Measurements from ENCODE around the gene ABLIM2. TPM values are rescaled to one million over a fixed set of nuclear protein-coding genes. Genes with fewer than 3 reads are reported as not detected.
A peak's percentile ranks its signal among the peaks of the same experiment; 100 is the strongest.

ABLIM2 gene
- total and polyA plus RNA-seq, 2 of the 4 experiments (the other 2 are of a cell fraction), result under 0.01 to 0.10 TPM

- Histone ChIP-seq H3K4me2 (ENCODE audit: low read depth, low read length) (no peak overlapping the region), H3K4me3 (ENCODE audit: insufficient read depth, low read depth, low read length) (no peak overlapping the region), H3K27me3 (ENCODE audit: control insufficient read depth, insufficient read depth, low read length) (no peaks in the 10 kb centered on the region), H4K91ac (ENCODE audit: insufficient read depth, low read depth, low read length) (peak overlapping the region; percentile 29; the same call in 1 of the 2 replicates), H3K4me1 (ENCODE audit: control insufficient read depth, insufficient read depth, low read length) (peaks cover 18% of the 10 kb centered on the region), H4K5ac (ENCODE audit: low read depth, low read length) (no peak overlapping the region), H3K27ac (ENCODE audit: insufficient read depth, low read length) (no peak overlapping the region), H3K9ac (ENCODE audit: low read depth, low read length) (no peak overlapping the region), H3K14ac (replicated peaks; ENCODE audit: low read depth, low read length) (no peak overlapping the region), H3K4ac (ENCODE audit: low read depth, low read length) (no peak overlapping the region), H3K18ac (ENCODE audit: low read depth, low read length) (no peak overlapping the region), H2BK15ac (ENCODE audit: low read depth, low read length) (no peak overlapping the region; the same call in 2 of the 3 replicates), H2AK9ac (replicated peaks; ENCODE audit: low read depth, low read length, poor library complexity) (peak overlapping the region; percentile 20), H3K9me1 (ENCODE audit: insufficient read depth, low read length) (no peaks in the 10 kb centered on the region), H3K79me1 (ENCODE audit: low read depth in 1 of 2, low read length in 2 of 2) (peaks cover 3 to 14% of the 10 kb centered on the region in 2 experiments; a peak in 1 of 4 replicates), H3K56ac (ENCODE audit: extremely low read depth, insufficient read depth, low read length) (no peak overlapping the region), H3K23ac (ENCODE audit: low read depth, low read length) (no peak overlapping the region), H2AK5ac (ENCODE audit: low read depth, low read length) (peak overlapping the region; percentile 66), H3K36me3 (ENCODE audit: control insufficient read depth, insufficient read depth, low read length) (no peaks in the 10 kb centered on the region), H2BK20ac (ENCODE audit: low read depth, low read length) (no peak overlapping the region), H2BK120ac (ENCODE audit: low read depth, low read length) (peak overlapping the region; percentile 9), H2AFZ (replicated peaks; ENCODE audit: low read length, poor library complexity) (no peak overlapping the region), H4K8ac (ENCODE audit: low read depth in 2 of 2, low read length in 2 of 2) (no peak overlapping the region), H4K20me1 (ENCODE audit: insufficient read depth, low read length) (no peaks in the 10 kb centered on the region), H2BK5ac (ENCODE audit: low read depth, low read length, poor library complexity, severe bottlenecking) (no peak overlapping the region), H3K9me3 (ENCODE audit: control insufficient read depth, insufficient read depth, low read length) (no peaks in the 10 kb centered on the region)
- in situ Hi-C loops (cut with MboI; ENCODE audit: low sequenced_read_pairs), result loop anchor here (10.0 kb wide), 1 partner anchor 220 kb away; no protein-coding TSS in a partner anchor
- ChIA-PET POLR2A (ENCODE audit: unreplicated experiment) (interaction anchor here (0.6 kb wide), 1 partner anchor 690 kb away, joined by 3 read pairs; no protein-coding TSS in a partner anchor), CTCF (no interaction called here)
- BruUV-seq (replicated peaks), result no TSS peak
- 95% methylated on average over 20 of the region's 31 CpGs; no CpG with 5 or more reads in 1 of the 2 experiments for WGBS, 2 experiments (ENCODE audit: extremely low coverage in 2 of 2, insufficient read length in 1 of 2)
- DNase-seq (no peak), ATAC-seq (ENCODE audit: low read depth) (no peak)
- dilution Hi-C loops (cut with HindIII; ENCODE audit: low sequenced_read_pairs, unreplicated experiment), result no loop called here
- intact Hi-C loops (cut with micrococcal nuclease), result loop anchor here (10.0 kb wide), 1 partner anchor 790 kb away; the partner anchor contains the start of gene SORCS2
- TF ChIP-seq SMC3 (IDR thresholded peaks at IDR 0.05; ENCODE audit: low read depth, low read length), result no peak
- TF ChIP-seq CEBPB (IDR thresholded peaks at IDR 0.05; ENCODE audit: low read depth, low read length), result no peak
- no peak for TF ChIP-seq CHD1 (IDR thresholded peaks at IDR 0.05; ENCODE audit: low read depth, low read length)
- TF ChIP-seq FOS (IDR thresholded peaks at IDR 0.05; ENCODE audit: low read depth, low read length), result no peak
- no peak for TF ChIP-seq NFE2L2 (IDR thresholded peaks at IDR 0.05; ENCODE audit: low read depth, low read length)
- no peak for TF ChIP-seq MXI1 (IDR thresholded peaks at IDR 0.05; ENCODE audit: borderline replicate concordance, low read depth, low read length)
- no peak for TF ChIP-seq RAD21 (IDR thresholded peaks at IDR 0.05; ENCODE audit: low read length)
- TF ChIP-seq POLR2A (IDR thresholded peaks at IDR 0.05; ENCODE audit: low read depth, low read length), result no peak
- TF ChIP-seq RFX5 (IDR thresholded peaks at IDR 0.05; ENCODE audit: low read depth, low read length), result no peak
- no peak for TF ChIP-seq USF2 (IDR thresholded peaks at IDR 0.05; ENCODE audit: low read depth, low read length)
- no peak for TF ChIP-seq MAFK (IDR thresholded peaks at IDR 0.05; ENCODE audit: low read depth, low read length)
- TF ChIP-seq BHLHE40 (IDR thresholded peaks at IDR 0.05; ENCODE audit: low read depth, low read length), result no peak
- TF ChIP-seq MAZ (IDR thresholded peaks at IDR 0.05; ENCODE audit: borderline replicate concordance, low read depth, low read length), result no peak
- TF ChIP-seq CTCF (conservative IDR thresholded peaks at IDR 0.05; ENCODE audit: low read depth, low read length), result no peak
These were observed 174.2 kb downstream of the ABLIM2 start for GRCh38 chr4:7984286-7984925.
